Prostate gland (tissue), 2 donors: ENCODE measurements around the gene SLC51B.

ENCODE experiments used
- POLR2A ChIP-seq: fragments of 450-650 bp; IDR thresholded peaks from one replicate; pipeline ENCODE4 v1.6.1; 2016; ENCODE audit warnings: antibody characterized with exemption, mild to moderate bottlenecking
- TF ChIP-seq, protein P1 (sequence below), 4 experiments: fragments of 200-600 bp in 2 of 4; fragments of 450-650 bp in 2 of 4; sonication (generic) in 2 of 4; IDR thresholded peaks; 1 replicate in 3 of 4; 2 replicates in 1 of 4; pipeline ENCODE4 v1.5.1; 2016 to 2019; ENCODE audit warnings: antibody characterized with exemption in 4 of 4, mild to moderate bottlenecking in 2 of 4, moderate library complexity in 2 of 4

DNA sequence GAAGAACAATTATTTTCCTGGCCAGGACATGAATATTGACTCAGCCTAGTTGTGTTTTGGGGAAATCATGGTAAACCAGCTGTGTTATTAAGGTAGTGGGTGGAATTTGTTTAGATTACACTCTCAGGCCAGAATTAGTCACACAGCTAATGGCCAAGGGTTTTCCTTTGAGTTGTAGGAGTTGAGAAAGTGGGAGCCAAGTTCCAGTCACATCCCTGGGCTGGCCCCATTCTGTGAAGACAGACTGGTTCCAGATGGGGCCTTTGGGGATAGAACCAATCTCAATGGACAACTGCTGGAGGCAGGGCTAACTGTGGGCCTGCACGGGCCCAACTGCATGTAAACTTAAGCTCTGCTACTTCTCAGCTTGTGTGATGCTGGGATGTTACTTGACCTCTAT, 24.0 kb downstream of the SLC51B start:
- TF ChIP-seq, protein P1, sequence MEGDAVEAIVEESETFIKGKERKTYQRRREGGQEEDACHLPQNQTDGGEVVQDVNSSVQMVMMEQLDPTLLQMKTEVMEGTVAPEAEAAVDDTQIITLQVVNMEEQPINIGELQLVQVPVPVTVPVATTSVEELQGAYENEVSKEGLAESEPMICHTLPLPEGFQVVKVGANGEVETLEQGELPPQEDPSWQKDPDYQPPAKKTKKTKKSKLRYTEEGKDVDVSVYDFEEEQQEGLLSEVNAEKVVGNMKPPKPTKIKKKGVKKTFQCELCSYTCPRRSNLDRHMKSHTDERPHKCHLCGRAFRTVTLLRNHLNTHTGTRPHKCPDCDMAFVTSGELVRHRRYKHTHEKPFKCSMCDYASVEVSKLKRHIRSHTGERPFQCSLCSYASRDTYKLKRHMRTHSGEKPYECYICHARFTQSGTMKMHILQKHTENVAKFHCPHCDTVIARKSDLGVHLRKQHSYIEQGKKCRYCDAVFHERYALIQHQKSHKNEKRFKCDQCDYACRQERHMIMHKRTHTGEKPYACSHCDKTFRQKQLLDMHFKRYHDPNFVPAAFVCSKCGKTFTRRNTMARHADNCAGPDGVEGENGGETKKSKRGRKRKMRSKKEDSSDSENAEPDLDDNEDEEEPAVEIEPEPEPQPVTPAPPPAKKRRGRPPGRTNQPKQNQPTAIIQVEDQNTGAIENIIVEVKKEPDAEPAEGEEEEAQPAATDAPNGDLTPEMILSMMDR (IDR thresholded peaks at IDR 0.05): no peak
- TF ChIP-seq POLR2A: no peak
